ENCODE measurements around the gene TUT1.

DNA sequence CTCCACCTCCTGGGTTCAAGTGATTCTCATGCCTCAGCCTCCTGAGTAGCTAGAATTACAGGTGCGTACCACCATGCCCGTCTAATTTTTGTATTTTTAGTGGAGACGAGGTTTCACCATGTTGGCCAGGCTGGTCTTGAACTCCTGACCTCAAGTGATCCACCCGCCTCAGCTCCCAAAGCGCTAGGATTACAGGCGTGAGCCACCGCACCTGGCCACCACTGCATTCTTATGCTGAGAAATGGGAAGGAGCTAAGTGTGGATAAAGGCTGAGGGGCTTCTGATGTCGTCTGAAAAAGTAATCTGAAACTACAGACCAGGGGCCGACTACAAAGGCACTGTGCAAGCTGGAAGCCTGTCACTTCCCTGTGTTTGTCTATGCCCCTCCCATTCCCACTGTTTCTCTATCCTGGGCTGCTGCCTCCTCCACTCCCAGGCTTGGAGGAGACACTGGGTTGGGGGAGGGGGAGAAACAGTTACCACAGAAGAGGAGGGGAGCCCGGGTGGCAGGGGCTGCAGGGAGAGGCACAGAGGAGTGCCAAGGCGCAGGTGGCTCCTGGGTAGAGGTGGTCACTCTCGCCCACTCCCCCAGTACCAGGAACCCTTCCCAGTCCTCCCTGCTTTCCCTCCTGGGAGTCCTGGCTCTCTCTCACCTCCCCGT is 13.3 kb upstream of the TUT1 start:
- TF ChIP-seq POLR2A (IDR thresholded peaks at IDR 0.05) (no peak), CTCF (IDR thresholded peaks at IDR 0.05) (no peak)
